Endothelial cell of umbilical vein (primary cell): ENCODE measurements around the gene CLEC2B. TPM values are rescaled to one million over a fixed set of nuclear protein-coding genes. Genes with fewer than 3 reads are reported as not detected.

Source experiments
- BruUV-seq: library from RNA; stranded (reverse); fragments of 400-500 nt; replicated peaks from 2 replicates; lab custom pipeline; 2021; lab: Mats Ljungman, UMichigan
- CTCF ChIA-PET: fragments of 300-600, 350-600 bp; sonication (Branson Sonifier 250); formaldehyde crosslinking; loops from one replicate; lab custom pipeline; 2021; ENCODE audit warnings: antibody characterized with exemption, inconsistent platforms; lab: Charles Lee
- POLR2A ChIA-PET: fragments of 300-600, 350-600 bp; sonication (Branson Sonifier 250); formaldehyde crosslinking; loops from one replicate; lab custom pipeline; 2021; ENCODE audit warnings: antibody characterized with exemption, inconsistent platforms; lab: Charles Lee
- DNase-seq: peaks from one replicate; pipeline ENCODE4 v3.0.0-alpha.2; 2011; ENCODE audit warnings: low read depth, low spot score
- FAIRE-seq: peaks from 2 replicates; lab custom pipeline; 2011; peaks lifted over from hg19 to GRCh38; lab: Jason Lieb, UNC
- H2AFZ ChIP-seq: 2 replicates; pipeline ENCODE4 v1.6.0; 2012; ENCODE audit warnings: low read depth, low read length, control low read depth, inconsistent platforms
- H3K27ac ChIP-seq: 2 replicates; pipeline ENCODE4 v1.5.1; 2011; ENCODE audit warnings: low read depth, mild to moderate bottlenecking, control low read depth, low read length, moderate library complexity; ENCODE audit not compliant: insufficient read depth
- H3K27me3 ChIP-seq, 2 experiments: 2 replicates each; pipeline versions ENCODE4 v1.6.0 to v1.6.1; 2011; ENCODE audit warnings: low read length in 2 of 2, mixed read lengths in 1 of 2; ENCODE audit not compliant: control insufficient read depth in 2 of 2, insufficient read depth in 2 of 2
- H3K36me3 ChIP-seq, 2 experiments: 2 replicates in 1 of 2; 3 replicates in 1 of 2; pipeline ENCODE4 v1.5.1; 2011; ENCODE audit warnings: low read length in 2 of 2, mild to moderate bottlenecking in 1 of 2, moderate library complexity in 1 of 2; ENCODE audit not compliant: control insufficient read depth in 2 of 2, insufficient read depth in 2 of 2; ENCODE audit errors: extremely low read depth in 1 of 2
- H3K4me1 ChIP-seq: 3 replicates; pipeline ENCODE4 v1.5.1; 2011; ENCODE audit warnings: mild to moderate bottlenecking, low read length; ENCODE audit not compliant: control insufficient read depth, insufficient read depth; ENCODE audit errors: extremely low read depth
- H3K4me2 ChIP-seq: 2 replicates; pipeline ENCODE4 v1.6.1; 2011; ENCODE audit warnings: low read length, control low read depth, mixed read lengths; ENCODE audit not compliant: insufficient read depth
- H3K4me3 ChIP-seq, 3 experiments: fragments of 200-600 bp in 1 of 3; sonication (generic), shearing (Covaris generic) in 1 of 3; replicated peaks in 1 of 3; 2 replicates each; pipeline ENCODE4 v1.5.1; 2011 to 2016; ENCODE audit warnings: control low read depth in 3 of 3, low read length in 3 of 3, mild to moderate bottlenecking in 2 of 3, inconsistent platforms in 1 of 3, low read depth in 1 of 3, moderate library complexity in 1 of 3; ENCODE audit not compliant: insufficient read depth in 1 of 3
- H3K79me2 ChIP-seq: 2 replicates; pipeline ENCODE4 v1.6.0; 2012; ENCODE audit warnings: low read length, inconsistent platforms; ENCODE audit not compliant: control insufficient read depth, insufficient read depth
- H3K9ac ChIP-seq: replicated peaks from 2 replicates; pipeline ENCODE3; 2011; ENCODE audit warnings: low read length, control low read depth; ENCODE audit not compliant: insufficient read depth; ENCODE audit errors: extremely low read depth
- H3K9me1 ChIP-seq: replicated peaks from 3 replicates; pipeline ENCODE4 v1.6.0; 2011; ENCODE audit warnings: mild to moderate bottlenecking, low read length; ENCODE audit not compliant: control insufficient read depth, insufficient read depth; ENCODE audit errors: extremely low read depth
- H3K9me3 ChIP-seq: replicated peaks from 2 replicates; pipeline ENCODE4 v1.5.1; 2012; ENCODE audit warnings: low read length, inconsistent platforms; ENCODE audit not compliant: control insufficient read depth, insufficient read depth
- H4K20me1 ChIP-seq: replicated peaks from 2 replicates; pipeline ENCODE3; 2011; ENCODE audit warnings: mild to moderate bottlenecking, low read length; ENCODE audit not compliant: control insufficient read depth, insufficient read depth; ENCODE audit errors: extremely low read depth
- EZH2 ChIP-seq: IDR thresholded peaks from 2 replicates; pipeline ENCODE4 v1.6.1; 2012; ENCODE audit warnings: borderline replicate concordance, low read depth, mild to moderate bottlenecking, moderate library complexity, low read length, inconsistent platforms; ENCODE audit not compliant: severe bottlenecking
- FOS ChIP-seq: IDR thresholded peaks from 2 replicates; pipeline ENCODE4 v1.6.1; 2011; ENCODE audit warnings: mild to moderate bottlenecking, low read length, moderate library complexity, borderline replicate concordance; ENCODE audit not compliant: insufficient read depth
- GATA2 ChIP-seq: IDR thresholded peaks from 2 replicates; pipeline ENCODE4 v1.7.0; 2011; ENCODE audit warnings: low read depth, mild to moderate bottlenecking, moderate library complexity, mixed read lengths, low read length; ENCODE audit not compliant: insufficient read length, insufficient read depth
- JUN ChIP-seq: IDR thresholded peaks from 2 replicates; pipeline ENCODE4 v1.6.1; 2011; ENCODE audit warnings: borderline replicate concordance, low read depth; ENCODE audit not compliant: insufficient read length, insufficient read depth
- MAX ChIP-seq: IDR thresholded peaks from 2 replicates; pipeline ENCODE4 v1.6.1; 2011; ENCODE audit not compliant: insufficient read depth, insufficient read length
- MYC ChIP-seq: IDR thresholded peaks from one replicate; pipeline ENCODE4 v1.6.1; 2011; ENCODE audit warnings: mild to moderate bottlenecking, low read depth, low read length
- POLR2A ChIP-seq: IDR thresholded peaks from 2 replicates; pipeline ENCODE4 v1.6.1; 2012; ENCODE audit warnings: low read depth, mild to moderate bottlenecking, control low read depth, low read length
- POLR2AphosphoS5 ChIP-seq: IDR thresholded peaks from 2 replicates; pipeline ENCODE4 v1.6.1; 2012; ENCODE audit warnings: low read depth, mild to moderate bottlenecking, control low read depth, low read length, moderate library complexity; ENCODE audit not compliant: insufficient read depth
- dilution Hi-C: fragments of 300-500 bp; cut with MboI; formaldehyde crosslinking; loops from one replicate; pipeline ENCODE4 v1.15.0; 2019; ENCODE audit warnings: low sequenced_read_pairs; ENCODE audit not compliant: extremely low pct_ligation_motif_present
- intact Hi-C: fragments of 100-400 bp; cut with micrococcal nuclease; formaldehyde crosslinking; loops from one replicate; pipeline ENCODE4 v1.10.0; 2022
- polyA plus RNA-seq, 4 experiments: library from polyadenylated mRNA; depleted of rRNA in 3 of 4; stranded (reverse) in 3 of 4; unstranded in 1 of 4; fragments of >200 nt; gene quantifications; 2 replicates each; pipeline versions ENCODE4 v1.2.1 to v1.2.3, GENCODE V29; 2011 to 2012; ENCODE audit warnings: missing spikeins in 1 of 4
- total RNA-seq: library from RNA; stranded (reverse); gene quantifications from 2 replicates; pipeline ENCODE4 v1.2.3, GENCODE V29; 2021
- TF ChIP-seq, protein P1 (sequence below), 2 donors: IDR thresholded peaks; 1 replicate in 1 of 2; 2 replicates in 1 of 2; pipeline ENCODE4 v1.5.1; 2011; ENCODE audit warnings: low read length in 2 of 2, mild to moderate bottlenecking in 2 of 2, moderate library complexity in 2 of 2, control low read depth in 1 of 2, inconsistent platforms in 1 of 2, low read depth in 1 of 2; ENCODE audit not compliant: insufficient read depth in 1 of 2; ENCODE audit errors: extremely low read depth in 1 of 2

The CLEC2B gene
- total and polyA plus RNA-seq, 2 donors (not counting 3 experiments of a cell fraction or from before 2014, with no cell fraction given), result 6.7 to 18.3 TPM

DNA sequence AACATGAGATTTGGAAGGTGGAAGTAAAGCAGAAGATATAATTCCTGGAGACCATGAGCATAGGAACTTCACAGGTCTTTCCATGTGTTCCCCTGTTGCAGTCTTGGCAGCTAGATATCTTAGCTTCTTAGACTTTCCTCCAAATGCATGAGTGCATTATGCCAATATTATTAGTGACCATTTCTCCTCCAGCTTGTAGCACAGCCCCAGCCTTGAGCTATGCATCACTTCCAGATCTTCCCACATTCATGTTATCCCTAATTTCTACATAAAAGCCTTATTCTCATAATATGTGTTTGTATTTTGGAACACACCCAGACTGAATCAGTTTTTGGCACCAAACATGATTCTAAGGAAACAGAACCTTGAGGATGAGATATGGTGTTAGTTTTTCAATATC, 11.0 kb downstream of the CLEC2B start:
- no peaks in the 10 kb centered on the region for H3K9me1 ChIP-seq
- no peak for FAIRE-seq
- no peak overlapping the region for H3K27ac ChIP-seq
- H4K20me1 ChIP-seq, result no peaks in the 10 kb centered on the region
- intact Hi-C loops, result no loop called here
- H3K4me1 ChIP-seq, result no peaks in the 10 kb centered on the region
- no peaks in the 10 kb centered on the region for H3K27me3 ChIP-seq
- no peaks in the 10 kb centered on the region for H3K36me3 ChIP-seq
- H3K9ac ChIP-seq, result no peak overlapping the region
- CTCF ChIA-PET, result no interaction called here
- POLR2A ChIA-PET, result interaction anchor here (0.6 kb wide), 1 partner anchor 34 kb away, joined by 4 read pairs; no protein-coding TSS in a partner anchor
- dilution Hi-C loops, result no loop called here
- no peak for TF ChIP-seq FOS
- no peak for TF ChIP-seq POLR2AphosphoS5
- no peak for TF ChIP-seq EZH2
- TF ChIP-seq, protein P1, sequence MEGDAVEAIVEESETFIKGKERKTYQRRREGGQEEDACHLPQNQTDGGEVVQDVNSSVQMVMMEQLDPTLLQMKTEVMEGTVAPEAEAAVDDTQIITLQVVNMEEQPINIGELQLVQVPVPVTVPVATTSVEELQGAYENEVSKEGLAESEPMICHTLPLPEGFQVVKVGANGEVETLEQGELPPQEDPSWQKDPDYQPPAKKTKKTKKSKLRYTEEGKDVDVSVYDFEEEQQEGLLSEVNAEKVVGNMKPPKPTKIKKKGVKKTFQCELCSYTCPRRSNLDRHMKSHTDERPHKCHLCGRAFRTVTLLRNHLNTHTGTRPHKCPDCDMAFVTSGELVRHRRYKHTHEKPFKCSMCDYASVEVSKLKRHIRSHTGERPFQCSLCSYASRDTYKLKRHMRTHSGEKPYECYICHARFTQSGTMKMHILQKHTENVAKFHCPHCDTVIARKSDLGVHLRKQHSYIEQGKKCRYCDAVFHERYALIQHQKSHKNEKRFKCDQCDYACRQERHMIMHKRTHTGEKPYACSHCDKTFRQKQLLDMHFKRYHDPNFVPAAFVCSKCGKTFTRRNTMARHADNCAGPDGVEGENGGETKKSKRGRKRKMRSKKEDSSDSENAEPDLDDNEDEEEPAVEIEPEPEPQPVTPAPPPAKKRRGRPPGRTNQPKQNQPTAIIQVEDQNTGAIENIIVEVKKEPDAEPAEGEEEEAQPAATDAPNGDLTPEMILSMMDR (IDR thresholded peaks at IDR 0.05; ENCODE audit: extremely low read depth in 1 of 2, insufficient read depth in 1 of 2, low read depth in 1 of 2, low read length in 2 of 2), result no peak
- TF ChIP-seq GATA2, result no peak
- TF ChIP-seq MYC, result no peak
- TF ChIP-seq JUN, result no peak
- no peak for TF ChIP-seq POLR2A
- no peak for TF ChIP-seq MAX
- no peak overlapping the region for H3K4me2 ChIP-seq
- H3K4me3 ChIP-seq, result no peak overlapping the region
- no peak overlapping the region for H2AFZ ChIP-seq
- DNase-seq, result no peak
- no peaks in the 10 kb centered on the region for H3K9me3 ChIP-seq
- peaks cover 8% of the 10 kb centered on the region for H3K79me2 ChIP-seq
- BruUV-seq, result no TSS peak
